HepG2 (cell line): Measurements from ENCODE around the gene TUBG2. TPM values are rescaled to one million over a fixed set of nuclear protein-coding genes. Genes with fewer than 3 reads are reported as not detected.

Experiments
- ATF7-NPFF ChIP-seq: sonication (generic); formaldehyde crosslinking; IDR thresholded peaks from 2 replicates; pipeline ENCODE4 v1.8.1; 2023; ENCODE audit warnings: mild to moderate bottlenecking, low read depth, missing genetic modification reagents, moderate library complexity
- CBX5 ChIP-seq: sonication (generic); formaldehyde crosslinking; IDR thresholded peaks from 2 replicates; pipeline ENCODE4 v1.4.0; 2020; ENCODE audit warnings: missing genetic modification reagents, borderline replicate concordance
- ETV5 ChIP-seq: IDR thresholded peaks from 2 replicates; pipeline ENCODE4 v1.6.1; 2018; ENCODE audit warnings: missing biosample characterization, missing genetic modification reagents, inconsistent platforms, borderline replicate concordance
- FOXO1 ChIP-seq: sonication (generic); formaldehyde crosslinking; IDR thresholded peaks from 2 replicates; pipeline ENCODE4 v1.4.0; 2020; ENCODE audit warnings: missing genetic modification reagents
- MED8 ChIP-seq: sonication (generic); formaldehyde crosslinking; IDR thresholded peaks from 2 replicates; pipeline ENCODE4 v1.8.1; 2023; ENCODE audit warnings: mild to moderate bottlenecking, missing genetic modification reagents; ENCODE audit not compliant: insufficient replicate concordance
- MXI1 ChIP-seq: IDR thresholded peaks from 3 replicates; pipeline ENCODE4 v1.6.1; 2012; ENCODE audit warnings: low read depth, low read length, inconsistent platforms, borderline replicate concordance
- NFATC3 ChIP-seq: sonication (generic); formaldehyde crosslinking; IDR thresholded peaks from 2 replicates; pipeline ENCODE4 v1.5.1; 2020; ENCODE audit warnings: mild to moderate bottlenecking, missing genetic modification reagents
- NFE2L1 ChIP-seq: sonication (generic); formaldehyde crosslinking; IDR thresholded peaks from 2 replicates; pipeline ENCODE4 v1.4.0; 2020; ENCODE audit warnings: missing genetic modification reagents, mild to moderate bottlenecking, borderline replicate concordance
- NR2C2 ChIP-seq: sonication (generic); formaldehyde crosslinking; IDR thresholded peaks from 2 replicates; pipeline ENCODE4 v1.4.0; 2020; ENCODE audit warnings: missing genetic modification reagents, mild to moderate bottlenecking, moderate library complexity, borderline replicate concordance
- REXO4 ChIP-seq: sonication (generic); formaldehyde crosslinking; IDR thresholded peaks from 2 replicates; pipeline ENCODE4 v1.8.0; 2022; ENCODE audit warnings: missing genetic modification reagents, mild to moderate bottlenecking, borderline replicate concordance
- SMC3 ChIP-seq: IDR thresholded peaks from 2 replicates; pipeline ENCODE4 v1.6.1; 2011; ENCODE audit warnings: low read length, improper control_type of control experiment
- ZBTB1 ChIP-seq: sonication (generic); formaldehyde crosslinking; IDR thresholded peaks from 2 replicates; pipeline ENCODE4 v1.4.0; 2020; ENCODE audit warnings: missing genetic modification reagents, borderline replicate concordance
- ZBTB7B ChIP-seq: sonication (generic); formaldehyde crosslinking; IDR thresholded peaks from 2 replicates; pipeline ENCODE4 v1.4.0; 2020; ENCODE audit warnings: missing genetic modification reagents
- ZMYM2 ChIP-seq: sonication (generic); formaldehyde crosslinking; IDR thresholded peaks from 2 replicates; pipeline ENCODE4 v1.8.0; 2022; ENCODE audit warnings: mild to moderate bottlenecking, missing genetic modification reagents
- ZNF883 ChIP-seq: sonication (generic); formaldehyde crosslinking; IDR thresholded peaks from 2 replicates; pipeline ENCODE4 v1.5.1; 2020; ENCODE audit warnings: mild to moderate bottlenecking, missing genetic modification reagents; ENCODE audit errors: not compliant biosample characterization
- polyA plus RNA-seq, 8 experiments: library from polyadenylated mRNA; depleted of rRNA in 3 of 8; stranded (reverse) in 7 of 8; unstranded in 1 of 8; fragments of >200 nt; fragmentation: Illumina TruSeq in 4 of 8; extraction: Trizol in 4 of 8; gene quantifications; 2 replicates each; pipeline versions ENCODE4 v1.2.1 to v1.2.3, GENCODE V29; 2011 to 2016; ENCODE audit warnings: low read depth in 4 of 8, missing spikeins in 1 of 8, mixed read lengths in 1 of 8; ENCODE audit not compliant: insufficient read depth in 1 of 8
- total RNA-seq, 5 experiments: library from RNA; depleted of rRNA; stranded (reverse); fragments of >200 nt; fragmentation: Illumina TruSeq; extraction: Trizol; gene quantifications; 2 replicates each; pipeline ENCODE4 v1.2.3, GENCODE V29; 2016; ENCODE audit warnings: low read depth in 1 of 5
- TF ChIP-seq, protein P1 (sequence below): IDR thresholded peaks from 2 replicates; pipeline ENCODE4 v1.6.1; 2016; ENCODE audit warnings: missing compliant biosample characterization, missing genetic modification reagents, borderline replicate concordance
- TF ChIP-seq, protein P2 (sequence below): sonication (generic); formaldehyde crosslinking; IDR thresholded peaks from 2 replicates; pipeline ENCODE4 v1.5.0; 2020; ENCODE audit warnings: mild to moderate bottlenecking, missing genetic modification reagents, moderate library complexity
- TF ChIP-seq, protein P3 (sequence below): sonication (generic); formaldehyde crosslinking; IDR thresholded peaks from 2 replicates; pipeline ENCODE4 v1.4.0; 2020; ENCODE audit warnings: missing genetic modification reagents, borderline replicate concordance
- TF ChIP-seq, protein P4 (sequence below): sonication (generic); formaldehyde crosslinking; IDR thresholded peaks from 2 replicates; pipeline ENCODE4 v1.4.0; 2020; ENCODE audit warnings: missing genetic modification reagents
- TF ChIP-seq, protein P5 (sequence below): sonication (generic); formaldehyde crosslinking; IDR thresholded peaks from 2 replicates; pipeline ENCODE4 v1.4.0; 2020; ENCODE audit warnings: mild to moderate bottlenecking, low read depth, missing genetic modification reagents

The TUBG2 gene
- total and polyA plus RNA-seq, 2 of the 13 experiments (the other 11 are each of a cell fraction or from before 2014, with no cell fraction given): 16.0 to 42.3 TPM

DNA sequence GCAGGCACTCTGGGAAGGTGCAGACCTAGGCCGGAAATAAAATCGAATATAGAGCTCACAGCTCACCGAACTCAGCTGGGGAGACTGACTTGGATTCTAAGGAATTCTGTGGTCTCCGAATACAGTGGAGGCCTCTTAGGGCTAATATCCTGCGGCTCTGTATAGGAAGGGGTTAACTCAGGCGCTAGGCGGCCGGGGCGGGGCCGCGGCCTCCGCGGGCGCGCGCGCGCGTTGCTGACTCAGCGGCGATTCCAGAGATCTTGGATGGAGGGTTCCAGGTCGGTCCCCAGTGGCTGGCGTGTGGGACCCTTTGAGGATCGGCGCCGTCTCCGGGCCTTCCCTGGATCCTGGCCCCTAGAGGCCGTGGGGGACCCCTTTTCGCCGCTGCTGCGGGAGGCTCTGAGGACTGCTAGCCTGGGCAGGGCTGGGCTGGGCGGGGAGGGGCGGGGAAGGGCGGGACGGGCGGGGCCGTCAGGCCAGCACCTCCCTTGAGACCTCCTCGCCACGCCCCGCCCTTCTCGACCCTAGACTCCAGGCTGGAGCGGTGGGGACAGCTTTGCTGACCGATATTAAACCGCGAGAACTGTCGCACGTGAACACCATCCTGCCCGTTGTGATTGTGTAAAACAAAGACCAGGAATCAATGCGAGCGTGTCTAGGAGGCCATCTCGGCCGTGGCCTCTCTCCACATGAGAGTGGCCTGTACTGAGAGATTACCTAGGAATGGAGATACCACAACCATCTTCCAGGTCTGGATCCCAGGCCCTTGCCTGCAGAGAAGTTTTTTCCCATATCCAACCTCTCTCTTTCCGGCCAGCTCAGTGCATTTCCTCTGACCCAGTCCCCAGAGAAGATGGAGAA lies 19.1 kb downstream of the TUBG2 start (continued):
- TF ChIP-seq NFE2L1 (0 out of 2 replicates have a peak, but pooled peaks have one; percentile 68), NR2C2 (peak; percentile 53; the same call in 1 of the 2 replicates), ATF7-NPFF (peak; percentile 11; the same call in 1 of the 2 replicates), ETV5 (CRISPR knock-in tag) (peak; percentile 61; the same call in 1 of the 2 replicates), MED8 (CRISPR knock-in tag) (no peak), ZNF883 (no peak), ZBTB1 (CRISPR knock-in tag) (no peak), NFATC3 (CRISPR knock-in tag) (no peak), REXO4 (CRISPR knock-in tag) (no peak), FOXO1 (no peak; the same call in 1 of the 2 replicates), ZMYM2 (no peak), SMC3 (no peak), MXI1 (peak; percentile 59; the same call in 1 of the 3 replicates), ZBTB7B (CRISPR knock-in tag) (no peak; the same call in 1 of the 2 replicates), CBX5 (CRISPR knock-in tag) (peak; percentile 87)
- TF ChIP-seq, protein P1, sequence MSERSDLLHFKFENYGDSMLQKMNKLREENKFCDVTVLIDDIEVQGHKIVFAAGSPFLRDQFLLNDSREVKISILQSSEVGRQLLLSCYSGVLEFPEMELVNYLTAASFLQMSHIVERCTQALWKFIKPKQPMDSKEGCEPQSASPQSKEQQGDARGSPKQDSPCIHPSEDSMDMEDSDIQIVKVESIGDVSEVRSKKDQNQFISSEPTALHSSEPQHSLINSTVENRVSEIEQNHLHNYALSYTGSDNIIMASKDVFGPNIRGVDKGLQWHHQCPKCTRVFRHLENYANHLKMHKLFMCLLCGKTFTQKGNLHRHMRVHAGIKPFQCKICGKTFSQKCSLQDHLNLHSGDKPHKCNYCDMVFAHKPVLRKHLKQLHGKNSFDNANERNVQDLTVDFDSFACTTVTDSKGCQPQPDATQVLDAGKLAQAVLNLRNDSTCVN (CRISPR knock-in tag): peak; percentile 69; the same call in 1 of the 2 replicates
- TF ChIP-seq, protein P2, sequence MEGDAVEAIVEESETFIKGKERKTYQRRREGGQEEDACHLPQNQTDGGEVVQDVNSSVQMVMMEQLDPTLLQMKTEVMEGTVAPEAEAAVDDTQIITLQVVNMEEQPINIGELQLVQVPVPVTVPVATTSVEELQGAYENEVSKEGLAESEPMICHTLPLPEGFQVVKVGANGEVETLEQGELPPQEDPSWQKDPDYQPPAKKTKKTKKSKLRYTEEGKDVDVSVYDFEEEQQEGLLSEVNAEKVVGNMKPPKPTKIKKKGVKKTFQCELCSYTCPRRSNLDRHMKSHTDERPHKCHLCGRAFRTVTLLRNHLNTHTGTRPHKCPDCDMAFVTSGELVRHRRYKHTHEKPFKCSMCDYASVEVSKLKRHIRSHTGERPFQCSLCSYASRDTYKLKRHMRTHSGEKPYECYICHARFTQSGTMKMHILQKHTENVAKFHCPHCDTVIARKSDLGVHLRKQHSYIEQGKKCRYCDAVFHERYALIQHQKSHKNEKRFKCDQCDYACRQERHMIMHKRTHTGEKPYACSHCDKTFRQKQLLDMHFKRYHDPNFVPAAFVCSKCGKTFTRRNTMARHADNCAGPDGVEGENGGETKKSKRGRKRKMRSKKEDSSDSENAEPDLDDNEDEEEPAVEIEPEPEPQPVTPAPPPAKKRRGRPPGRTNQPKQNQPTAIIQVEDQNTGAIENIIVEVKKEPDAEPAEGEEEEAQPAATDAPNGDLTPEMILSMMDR: no peak; the same call in 1 of the 2 replicates
- TF ChIP-seq, protein P3, sequence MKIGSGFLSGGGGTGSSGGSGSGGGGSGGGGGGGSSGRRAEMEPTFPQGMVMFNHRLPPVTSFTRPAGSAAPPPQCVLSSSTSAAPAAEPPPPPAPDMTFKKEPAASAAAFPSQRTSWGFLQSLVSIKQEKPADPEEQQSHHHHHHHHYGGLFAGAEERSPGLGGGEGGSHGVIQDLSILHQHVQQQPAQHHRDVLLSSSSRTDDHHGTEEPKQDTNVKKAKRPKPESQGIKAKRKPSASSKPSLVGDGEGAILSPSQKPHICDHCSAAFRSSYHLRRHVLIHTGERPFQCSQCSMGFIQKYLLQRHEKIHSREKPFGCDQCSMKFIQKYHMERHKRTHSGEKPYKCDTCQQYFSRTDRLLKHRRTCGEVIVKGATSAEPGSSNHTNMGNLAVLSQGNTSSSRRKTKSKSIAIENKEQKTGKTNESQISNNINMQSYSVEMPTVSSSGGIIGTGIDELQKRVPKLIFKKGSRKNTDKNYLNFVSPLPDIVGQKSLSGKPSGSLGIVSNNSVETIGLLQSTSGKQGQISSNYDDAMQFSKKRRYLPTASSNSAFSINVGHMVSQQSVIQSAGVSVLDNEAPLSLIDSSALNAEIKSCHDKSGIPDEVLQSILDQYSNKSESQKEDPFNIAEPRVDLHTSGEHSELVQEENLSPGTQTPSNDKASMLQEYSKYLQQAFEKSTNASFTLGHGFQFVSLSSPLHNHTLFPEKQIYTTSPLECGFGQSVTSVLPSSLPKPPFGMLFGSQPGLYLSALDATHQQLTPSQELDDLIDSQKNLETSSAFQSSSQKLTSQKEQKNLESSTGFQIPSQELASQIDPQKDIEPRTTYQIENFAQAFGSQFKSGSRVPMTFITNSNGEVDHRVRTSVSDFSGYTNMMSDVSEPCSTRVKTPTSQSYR: peak; percentile 72; the same call in 1 of the 2 replicates
- TF ChIP-seq, protein P4, sequence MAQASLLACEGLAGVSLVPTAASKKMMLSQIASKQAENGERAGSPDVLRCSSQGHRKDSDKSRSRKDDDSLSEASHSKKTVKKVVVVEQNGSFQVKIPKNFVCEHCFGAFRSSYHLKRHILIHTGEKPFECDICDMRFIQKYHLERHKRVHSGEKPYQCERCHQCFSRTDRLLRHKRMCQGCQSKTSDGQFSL: peak; percentile 66
- TF ChIP-seq, protein P5, sequence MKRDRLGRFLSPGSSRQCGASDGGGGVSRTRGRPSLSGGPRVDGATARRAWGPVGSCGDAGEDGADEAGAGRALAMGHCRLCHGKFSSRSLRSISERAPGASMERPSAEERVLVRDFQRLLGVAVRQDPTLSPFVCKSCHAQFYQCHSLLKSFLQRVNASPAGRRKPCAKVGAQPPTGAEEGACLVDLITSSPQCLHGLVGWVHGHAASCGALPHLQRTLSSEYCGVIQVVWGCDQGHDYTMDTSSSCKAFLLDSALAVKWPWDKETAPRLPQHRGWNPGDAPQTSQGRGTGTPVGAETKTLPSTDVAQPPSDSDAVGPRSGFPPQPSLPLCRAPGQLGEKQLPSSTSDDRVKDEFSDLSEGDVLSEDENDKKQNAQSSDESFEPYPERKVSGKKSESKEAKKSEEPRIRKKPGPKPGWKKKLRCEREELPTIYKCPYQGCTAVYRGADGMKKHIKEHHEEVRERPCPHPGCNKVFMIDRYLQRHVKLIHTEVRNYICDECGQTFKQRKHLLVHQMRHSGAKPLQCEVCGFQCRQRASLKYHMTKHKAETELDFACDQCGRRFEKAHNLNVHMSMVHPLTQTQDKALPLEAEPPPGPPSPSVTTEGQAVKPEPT (CRISPR knock-in tag): peak; percentile 12; the same call in 1 of the 2 replicates
